HepG2 (cell line): ENCODE results near the gene TBX21. TPM values are rescaled to one million over a fixed set of nuclear protein-coding genes. Genes with fewer than 3 reads are reported as not detected.
A peak's percentile ranks its signal among the peaks of the same experiment; 100 is the strongest.

Experiments used
- ATAC-seq: fragments of 200-7000 bp; cut with Tn5 transposase; 3 replicates; pipeline ENCODE4 v1.9.1; 2020; ENCODE audit warnings: mild to moderate bottlenecking, moderate library complexity
- BruUV-seq: library from RNA; stranded (reverse); fragments of 400-500 nt; replicated peaks from 2 replicates; lab custom pipeline; 2021; lab: Mats Ljungman, UMichigan
- CTCF ChIA-PET: fragments of 300-600 bp; formaldehyde crosslinking; extraction: SDS; loops from one replicate; lab custom pipeline; 2021; ENCODE audit warnings: low total read pairs, inconsistent platforms, low intra/inter-chr PET ratio; lab: Yijun Ruan, JAX
- POLR2A ChIA-PET: fragments of 350-600 bp; sonication (Branson Sonifier 250); formaldehyde crosslinking; loops from one replicate; lab custom pipeline; 2020; ENCODE audit warnings: antibody characterized with exemption, inconsistent platforms; lab: Yijun Ruan, JAX
- DNase-seq: peaks from one replicate; pipeline ENCODE4 v3.0.0-alpha.2; 2015; ENCODE audit warnings: low spot score
- FAIRE-seq: peaks from 3 replicates; lab custom pipeline; 2011; peaks lifted over from hg19 to GRCh38; lab: Jason Lieb, UNC
- H2AFZ ChIP-seq: one replicate; pipeline ENCODE4 v1.6.1; 2011; ENCODE audit warnings: low read length, inconsistent platforms
- H3K27ac ChIP-seq: fragments of 300-600 bp; 3 replicates; pipeline ENCODE4 v1.8.0; 2011; ENCODE audit warnings: mixed run types, mild to moderate bottlenecking, mixed read lengths, low read length, inconsistent platforms; ENCODE audit not compliant: insufficient read depth; ENCODE audit errors: extremely low read length
- H3K27me3 ChIP-seq, 2 experiments: fragments of 200-600 bp in 1 of 2; 2 replicates in 1 of 2; 3 replicates in 1 of 2; pipeline versions ENCODE4 v1.6.0 to v1.8.0; 2011; ENCODE audit warnings: low read length in 2 of 2, mild to moderate bottlenecking in 2 of 2, moderate library complexity in 2 of 2, inconsistent platforms in 1 of 2; ENCODE audit not compliant: insufficient read depth in 2 of 2, control insufficient read depth in 1 of 2
- H3K36me3 ChIP-seq, 2 experiments: fragments of 200-600 bp in 1 of 2; replicated peaks in 1 of 2; 2 replicates in 1 of 2; 3 replicates in 1 of 2; pipeline versions ENCODE4 v1.5.1 to v1.8.0; 2011; ENCODE audit warnings: low read length in 2 of 2, inconsistent platforms in 1 of 2; ENCODE audit not compliant: insufficient read depth in 2 of 2, control insufficient read depth in 1 of 2
- H3K4me1 ChIP-seq: 2 replicates; pipeline ENCODE4 v1.5.1; 2012; ENCODE audit warnings: low read length, inconsistent platforms; ENCODE audit not compliant: insufficient read depth
- H3K4me2 ChIP-seq: 2 replicates; pipeline ENCODE4 v1.6.0; 2011; ENCODE audit warnings: low read depth, low read length, inconsistent platforms
- H3K4me3 ChIP-seq, 3 experiments: fragments of 200-600 bp in 1 of 3; sonication (generic), shearing (Covaris generic) in 1 of 3; replicated peaks in 1 of 3; 2 replicates each; pipeline ENCODE4 v1.5.1; 2011 to 2016; ENCODE audit warnings: low read length in 3 of 3, inconsistent platforms in 2 of 3, low read depth in 2 of 3, mild to moderate bottlenecking in 2 of 3, control low read depth in 1 of 3, mixed read lengths in 1 of 3; ENCODE audit not compliant: insufficient read depth in 1 of 3
- H3K79me2 ChIP-seq: one replicate; pipeline ENCODE4 v1.6.1; 2011; ENCODE audit warnings: low read length, inconsistent platforms; ENCODE audit not compliant: insufficient read depth
- H3K9ac ChIP-seq: 2 replicates; pipeline ENCODE4 v1.6.0; 2011; ENCODE audit warnings: mild to moderate bottlenecking, low read depth, low read length, inconsistent platforms; ENCODE audit not compliant: insufficient read depth
- H3K9me3 ChIP-seq: 2 replicates; pipeline ENCODE4 v1.5.1; 2012; ENCODE audit warnings: mild to moderate bottlenecking, low read length
- H4K20me1 ChIP-seq: 2 replicates; pipeline ENCODE4 v1.6.0; 2011; ENCODE audit warnings: inconsistent platforms, mild to moderate bottlenecking, low read length, moderate library complexity; ENCODE audit not compliant: insufficient read depth
- ASH2L ChIP-seq: fragments of 300-600, 200-600 bp; sonication (generic); IDR thresholded peaks from 2 replicates; pipeline ENCODE4 v1.7.0; 2017; ENCODE audit warnings: low read depth, mild to moderate bottlenecking, moderate library complexity, mixed read lengths, low read length; ENCODE audit not compliant: insufficient read length
- HNF4G ChIP-seq, 2 experiments: sonication (generic) in 1 of 2; formaldehyde crosslinking in 1 of 2; IDR thresholded peaks; 2 replicates each; pipeline versions ENCODE4 v1.4.0 to v1.6.1; 2011 to 2020; ENCODE audit warnings: borderline replicate concordance in 2 of 2, low read depth in 2 of 2, mild to moderate bottlenecking in 2 of 2, low read length in 1 of 2, missing genetic modification reagents in 1 of 2, moderate library complexity in 1 of 2
- HOMEZ ChIP-seq: IDR thresholded peaks from 2 replicates; pipeline ENCODE4 v1.6.1; 2016; ENCODE audit warnings: low read depth
- HOXA7 ChIP-seq: sonication (generic); formaldehyde crosslinking; IDR thresholded peaks from 2 replicates; pipeline ENCODE4 v1.8.1; 2022; ENCODE audit warnings: mild to moderate bottlenecking, missing genetic modification reagents, moderate library complexity
- JUND ChIP-seq: sonication (generic); formaldehyde crosslinking; IDR thresholded peaks from 2 replicates; pipeline ENCODE4 v1.8.0; 2022; ENCODE audit warnings: mild to moderate bottlenecking, missing genetic modification reagents
- KLF16 ChIP-seq, 2 experiments: sonication (generic) in 1 of 2; formaldehyde crosslinking in 1 of 2; IDR thresholded peaks; 2 replicates each; pipeline versions ENCODE4 v1.6.1 to v1.8.0; 2016 to 2023; ENCODE audit warnings: missing genetic modification reagents in 2 of 2, missing compliant biosample characterization in 1 of 2
- MTA1 ChIP-seq: sonication (generic); formaldehyde crosslinking; IDR thresholded peaks from 2 replicates; pipeline ENCODE4 v1.4.0; 2020; ENCODE audit warnings: missing genetic modification reagents, mild to moderate bottlenecking, borderline replicate concordance
- NFKB2 ChIP-seq: sonication (generic); formaldehyde crosslinking; IDR thresholded peaks from 2 replicates; pipeline ENCODE4 v1.4.0; 2020; ENCODE audit warnings: missing genetic modification reagents, borderline replicate concordance
- NFYB ChIP-seq: sonication (generic); formaldehyde crosslinking; IDR thresholded peaks from 2 replicates; pipeline ENCODE4 v1.4.0; 2020; ENCODE audit warnings: missing genetic modification reagents
- RELA ChIP-seq: sonication (generic); formaldehyde crosslinking; IDR thresholded peaks from 2 replicates; pipeline ENCODE4 v1.4.0; 2020; ENCODE audit warnings: missing genetic modification reagents
- ZBTB42 ChIP-seq: sonication (generic); formaldehyde crosslinking; IDR thresholded peaks from 2 replicates; pipeline ENCODE4 v1.5.0; 2020; ENCODE audit warnings: mild to moderate bottlenecking, missing genetic modification reagents
- ZNF329 ChIP-seq: sonication (generic); formaldehyde crosslinking; IDR thresholded peaks from 2 replicates; pipeline ENCODE4 v1.9.0; 2021; ENCODE audit warnings: low read depth, mild to moderate bottlenecking, missing genetic modification reagents
- ZNF572 ChIP-seq: sonication (generic); formaldehyde crosslinking; IDR thresholded peaks from 2 replicates; pipeline ENCODE4 v1.5.1; 2020; ENCODE audit warnings: mild to moderate bottlenecking, missing genetic modification reagents
- ZNF784 ChIP-seq: sonication (generic); formaldehyde crosslinking; IDR thresholded peaks from 2 replicates; pipeline ENCODE4 v1.5.1; 2020; ENCODE audit warnings: missing genetic modification reagents, mild to moderate bottlenecking, borderline replicate concordance
- ZSCAN22 ChIP-seq: sonication (generic); formaldehyde crosslinking; IDR thresholded peaks from 2 replicates; pipeline ENCODE4 v1.4.0; 2020; ENCODE audit warnings: mild to moderate bottlenecking, missing genetic modification reagents
- WGBS: methylation state at CpG from one replicate; pipeline ENCODE4 v1.1.6; 2017; ENCODE audit warnings: low lambda C conversion rate; 5-methylcytosine and 5-hydroxymethylcytosine counted together
- in situ Hi-C: cut with HindIII; loops from 2 replicates; pipeline ENCODE4 v1.10.0; 2017; ENCODE audit warnings: low pct_unique_long_range_greater_than_20kb; ENCODE audit not compliant: extremely low pct_ligation_motif_present
- intact Hi-C: fragments of 100-400 bp; cut with micrococcal nuclease; formaldehyde crosslinking; loops from one replicate; pipeline ENCODE4 v1.10.0; 2022; ENCODE audit not compliant: unreplicated experiment
- polyA plus RNA-seq, 8 experiments: library from polyadenylated mRNA; depleted of rRNA in 3 of 8; stranded (reverse) in 7 of 8; unstranded in 1 of 8; fragments of >200 nt; fragmentation: Illumina TruSeq in 4 of 8; extraction: Trizol in 4 of 8; gene quantifications; 2 replicates each; pipeline versions ENCODE4 v1.2.1 to v1.2.3, GENCODE V29; 2011 to 2016; ENCODE audit warnings: low read depth in 4 of 8, missing spikeins in 1 of 8, mixed read lengths in 1 of 8; ENCODE audit not compliant: insufficient read depth in 1 of 8
- total RNA-seq, 5 experiments: library from RNA; depleted of rRNA; stranded (reverse); fragments of >200 nt; fragmentation: Illumina TruSeq; extraction: Trizol; gene quantifications; 2 replicates each; pipeline ENCODE4 v1.2.3, GENCODE V29; 2016; ENCODE audit warnings: low read depth in 1 of 5
- TF ChIP-seq, protein P1 (sequence below): IDR thresholded peaks from 2 replicates; pipeline ENCODE4 v1.6.1; 2016; ENCODE audit warnings: control low read depth
- TF ChIP-seq, protein P2 (sequence below): sonication (generic); formaldehyde crosslinking; IDR thresholded peaks from 2 replicates; pipeline ENCODE4 v1.8.1; 2023; ENCODE audit warnings: mild to moderate bottlenecking, missing genetic modification reagents

The TBX21 gene
- total and polyA plus RNA-seq, 2 of the 13 experiments (the other 11 are each of a cell fraction or from before 2014, with no cell fraction given), result not detected

DNA sequence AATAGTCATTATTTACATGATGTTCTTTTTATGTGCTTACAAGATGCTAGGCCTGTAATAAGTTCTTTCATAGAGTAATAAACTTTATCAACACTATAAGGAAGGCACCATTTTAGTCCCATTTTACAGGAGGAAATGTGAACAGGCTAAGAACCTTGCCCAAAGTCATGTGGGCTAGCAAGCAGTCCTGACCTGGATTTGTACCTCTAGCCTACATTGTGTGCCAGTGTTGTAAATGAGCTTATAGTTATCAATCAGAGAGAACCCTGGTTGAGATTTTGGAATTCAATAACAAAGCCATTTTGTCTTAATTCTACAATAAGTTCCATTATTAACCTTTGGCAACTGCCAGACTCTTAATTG is 45.7 kb upstream of the TBX21 start (continued):
- TF ChIP-seq MTA1 (CRISPR knock-in tag), result no peak
- TF ChIP-seq, all 625 proteins: peak for 13

DNA sequence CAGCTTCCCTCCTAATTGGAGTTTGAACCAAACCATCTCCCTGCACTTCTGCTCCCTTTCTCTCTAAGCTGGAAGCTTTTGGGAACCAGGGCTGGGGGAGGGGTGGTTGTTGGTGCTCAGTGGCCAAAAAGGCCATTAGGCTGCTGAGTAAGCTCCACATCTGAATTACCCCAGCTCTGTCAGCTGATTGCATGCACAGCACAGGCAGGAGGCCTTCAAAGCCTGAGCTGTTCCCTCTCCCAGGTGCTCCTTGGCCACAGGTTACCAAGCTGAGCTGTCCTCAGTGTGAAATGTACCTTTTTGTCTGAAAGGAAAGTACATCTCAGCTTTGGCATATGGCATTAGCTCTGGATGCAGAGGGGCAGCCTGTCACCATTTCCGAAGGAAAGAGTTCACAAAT is 45.3 kb upstream of the TBX21 start:
- 80% methylated on average over 1 of the region's 1 CpG for WGBS
- no peak overlapping the region for H3K9ac ChIP-seq
- peaks cover 3 to 6% of the 10 kb centered on the region in 2 experiments; a peak in 2 of 5 replicates for H3K36me3 ChIP-seq
- H3K27ac ChIP-seq, result peak overlapping the region; percentile 49
- H3K4me2 ChIP-seq, result no peak overlapping the region; the same call in 1 of the 2 replicates
- ChIA-PET POLR2A (interaction anchor here (1.0 to 3.1 kb wide), 5 partner anchors 9 to 361 kb away, joined by 3 to 22 read pairs (median 3); partner anchors contain the start of genes KPNB1, NFE2L1, OSBPL7 and PNPO), CTCF (no interaction called here)
- no TSS peak for BruUV-seq
- intact Hi-C loops, result loop anchor here (5.0 kb wide), 1 partner anchor 35 kb away; no protein-coding TSS in a partner anchor
- FAIRE-seq, result no peak
- H3K4me3 ChIP-seq, result no peak overlapping the region
- no peaks in the 10 kb centered on the region for H3K27me3 ChIP-seq
- no peak overlapping the region for H2AFZ ChIP-seq
- no peak for DNase-seq
- ATAC-seq, result peak; percentile 39
- H3K4me1 ChIP-seq, result peaks cover 51% of the 10 kb centered on the region
- H3K9me3 ChIP-seq, result no peaks in the 10 kb centered on the region
- H3K79me2 ChIP-seq, result no peaks in the 10 kb centered on the region
- peaks cover 9% of the 10 kb centered on the region; the same call in 1 of the 2 replicates for H4K20me1 ChIP-seq
- in situ Hi-C loops, result no loop called here
- TF ChIP-seq HOXA7 (CRISPR knock-in tag) (no peak), ZNF784 (CRISPR knock-in tag) (no peak), RELA (CRISPR knock-in tag) (no peak), ASH2L (no peak), ZBTB42 (CRISPR knock-in tag) (no peak), NFKB2 (CRISPR knock-in tag) (no peak), KLF16 (CRISPR knock-in tag; IDR thresholded peaks at IDR 0.05) (no peak), ZNF572 (CRISPR knock-in tag) (0 out of 2 replicates have a peak, but pooled peaks have one; percentile 51), HOMEZ (CRISPR knock-in tag) (no peak), JUND (CRISPR knock-in tag) (no peak), NFYB (no peak), HNF4G (IDR thresholded peaks at IDR 0.05; ENCODE audit: borderline replicate concordance, low read depth, low read length) (no peak), HNF4G (CRISPR knock-in tag; IDR thresholded peaks at IDR 0.05; ENCODE audit: borderline replicate concordance, low read depth) (no peak), ZSCAN22 (CRISPR knock-in tag) (no peak), ZNF329 (CRISPR knock-in tag) (no peak)
- TF ChIP-seq, protein P1, sequence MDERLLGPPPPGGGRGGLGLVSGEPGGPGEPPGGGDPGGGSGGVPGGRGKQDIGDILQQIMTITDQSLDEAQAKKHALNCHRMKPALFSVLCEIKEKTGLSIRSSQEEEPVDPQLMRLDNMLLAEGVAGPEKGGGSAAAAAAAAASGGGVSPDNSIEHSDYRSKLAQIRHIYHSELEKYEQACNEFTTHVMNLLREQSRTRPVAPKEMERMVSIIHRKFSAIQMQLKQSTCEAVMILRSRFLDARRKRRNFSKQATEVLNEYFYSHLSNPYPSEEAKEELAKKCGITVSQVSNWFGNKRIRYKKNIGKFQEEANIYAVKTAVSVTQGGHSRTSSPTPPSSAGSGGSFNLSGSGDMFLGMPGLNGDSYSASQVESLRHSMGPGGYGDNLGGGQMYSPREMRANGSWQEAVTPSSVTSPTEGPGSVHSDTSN, result no peak
- TF ChIP-seq, protein P2, sequence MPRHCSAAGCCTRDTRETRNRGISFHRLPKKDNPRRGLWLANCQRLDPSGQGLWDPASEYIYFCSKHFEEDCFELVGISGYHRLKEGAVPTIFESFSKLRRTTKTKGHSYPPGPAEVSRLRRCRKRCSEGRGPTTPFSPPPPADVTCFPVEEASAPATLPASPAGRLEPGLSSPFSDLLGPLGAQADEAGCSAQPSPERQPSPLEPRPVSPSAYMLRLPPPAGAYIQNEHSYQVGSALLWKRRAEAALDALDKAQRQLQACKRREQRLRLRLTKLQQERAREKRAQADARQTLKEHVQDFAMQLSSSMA (CRISPR knock-in tag), result no peak
